Measurements from ENCODE around the gene CD2AP.

DNA sequence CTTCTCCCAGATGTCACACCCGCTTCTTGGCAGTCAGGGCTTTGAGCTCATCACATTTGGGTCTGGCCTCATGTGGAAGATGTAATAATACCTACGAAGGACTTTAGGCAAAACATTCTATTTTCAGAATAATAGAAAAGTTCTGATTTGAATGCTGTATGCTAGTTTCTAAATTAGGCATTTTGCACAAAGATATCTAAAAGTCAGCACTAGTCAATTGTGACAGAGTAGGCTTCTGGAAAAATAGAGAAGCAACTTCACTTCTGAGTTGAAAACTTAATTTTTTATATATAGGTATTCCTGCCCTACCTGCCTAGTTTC, 38.3 kb upstream of the CD2AP start:
- no peak for TF ChIP-seq POLR2A (IDR thresholded peaks at IDR 0.05)
- TF ChIP-seq POLR2AphosphoS5 (IDR thresholded peaks at IDR 0.05): no peak
- TF ChIP-seq, protein P1, sequence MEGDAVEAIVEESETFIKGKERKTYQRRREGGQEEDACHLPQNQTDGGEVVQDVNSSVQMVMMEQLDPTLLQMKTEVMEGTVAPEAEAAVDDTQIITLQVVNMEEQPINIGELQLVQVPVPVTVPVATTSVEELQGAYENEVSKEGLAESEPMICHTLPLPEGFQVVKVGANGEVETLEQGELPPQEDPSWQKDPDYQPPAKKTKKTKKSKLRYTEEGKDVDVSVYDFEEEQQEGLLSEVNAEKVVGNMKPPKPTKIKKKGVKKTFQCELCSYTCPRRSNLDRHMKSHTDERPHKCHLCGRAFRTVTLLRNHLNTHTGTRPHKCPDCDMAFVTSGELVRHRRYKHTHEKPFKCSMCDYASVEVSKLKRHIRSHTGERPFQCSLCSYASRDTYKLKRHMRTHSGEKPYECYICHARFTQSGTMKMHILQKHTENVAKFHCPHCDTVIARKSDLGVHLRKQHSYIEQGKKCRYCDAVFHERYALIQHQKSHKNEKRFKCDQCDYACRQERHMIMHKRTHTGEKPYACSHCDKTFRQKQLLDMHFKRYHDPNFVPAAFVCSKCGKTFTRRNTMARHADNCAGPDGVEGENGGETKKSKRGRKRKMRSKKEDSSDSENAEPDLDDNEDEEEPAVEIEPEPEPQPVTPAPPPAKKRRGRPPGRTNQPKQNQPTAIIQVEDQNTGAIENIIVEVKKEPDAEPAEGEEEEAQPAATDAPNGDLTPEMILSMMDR (IDR thresholded peaks at IDR 0.05): no peak

Measured in transverse colon (tissue), 4 donors.